ENCODE data around the gene PLCZ1.

PLCZ1 gene

DNA sequence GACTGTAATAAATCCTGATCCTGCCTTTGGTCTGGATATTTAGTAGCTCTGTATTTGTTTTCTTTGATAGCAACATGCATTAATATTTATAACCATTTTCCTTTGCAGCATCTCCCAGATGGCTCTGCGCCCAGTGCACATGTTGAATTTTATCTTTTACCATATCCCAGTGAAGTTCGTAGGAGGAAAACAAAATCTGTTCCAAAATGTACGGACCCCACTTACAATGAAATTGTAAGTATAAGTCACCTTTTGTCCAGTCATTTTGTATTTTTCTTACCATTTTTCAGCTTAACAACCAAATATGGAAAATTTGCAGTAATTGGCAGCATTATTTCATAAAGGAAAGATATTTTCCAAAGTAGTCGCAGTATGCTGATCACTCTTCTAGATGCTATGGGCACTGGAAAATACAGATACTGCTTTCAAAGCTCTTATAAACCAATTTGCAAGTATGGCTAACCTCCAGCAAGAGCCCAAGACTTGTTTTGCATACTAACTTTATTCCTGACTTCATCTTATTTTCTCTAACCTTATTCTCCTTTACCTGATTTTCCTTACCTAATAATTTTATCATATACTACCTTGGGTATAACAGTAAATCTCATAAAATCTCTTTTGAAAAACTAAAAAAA, 97.4 kb downstream of the PLCZ1 start:
- no peak for TF ChIP-seq SIN3A (IDR thresholded peaks at IDR 0.05; ENCODE audit: borderline replicate concordance, insufficient read depth, low read length)
- TF ChIP-seq TAF1 (IDR thresholded peaks at IDR 0.05; ENCODE audit: borderline replicate concordance, insufficient read depth, low read length): no peak
- TF ChIP-seq, protein P1, sequence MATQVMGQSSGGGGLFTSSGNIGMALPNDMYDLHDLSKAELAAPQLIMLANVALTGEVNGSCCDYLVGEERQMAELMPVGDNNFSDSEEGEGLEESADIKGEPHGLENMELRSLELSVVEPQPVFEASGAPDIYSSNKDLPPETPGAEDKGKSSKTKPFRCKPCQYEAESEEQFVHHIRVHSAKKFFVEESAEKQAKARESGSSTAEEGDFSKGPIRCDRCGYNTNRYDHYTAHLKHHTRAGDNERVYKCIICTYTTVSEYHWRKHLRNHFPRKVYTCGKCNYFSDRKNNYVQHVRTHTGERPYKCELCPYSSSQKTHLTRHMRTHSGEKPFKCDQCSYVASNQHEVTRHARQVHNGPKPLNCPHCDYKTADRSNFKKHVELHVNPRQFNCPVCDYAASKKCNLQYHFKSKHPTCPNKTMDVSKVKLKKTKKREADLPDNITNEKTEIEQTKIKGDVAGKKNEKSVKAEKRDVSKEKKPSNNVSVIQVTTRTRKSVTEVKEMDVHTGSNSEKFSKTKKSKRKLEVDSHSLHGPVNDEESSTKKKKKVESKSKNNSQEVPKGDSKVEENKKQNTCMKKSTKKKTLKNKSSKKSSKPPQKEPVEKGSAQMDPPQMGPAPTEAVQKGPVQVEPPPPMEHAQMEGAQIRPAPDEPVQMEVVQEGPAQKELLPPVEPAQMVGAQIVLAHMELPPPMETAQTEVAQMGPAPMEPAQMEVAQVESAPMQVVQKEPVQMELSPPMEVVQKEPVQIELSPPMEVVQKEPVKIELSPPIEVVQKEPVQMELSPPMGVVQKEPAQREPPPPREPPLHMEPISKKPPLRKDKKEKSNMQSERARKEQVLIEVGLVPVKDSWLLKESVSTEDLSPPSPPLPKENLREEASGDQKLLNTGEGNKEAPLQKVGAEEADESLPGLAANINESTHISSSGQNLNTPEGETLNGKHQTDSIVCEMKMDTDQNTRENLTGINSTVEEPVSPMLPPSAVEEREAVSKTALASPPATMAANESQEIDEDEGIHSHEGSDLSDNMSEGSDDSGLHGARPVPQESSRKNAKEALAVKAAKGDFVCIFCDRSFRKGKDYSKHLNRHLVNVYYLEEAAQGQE (IDR thresholded peaks at IDR 0.05; ENCODE audit: insufficient read depth in 1 of 2, low read depth in 2 of 2, low read length in 2 of 2): no peak
- TF ChIP-seq FOXP2 (optimal IDR thresholded peaks at IDR 0.05; ENCODE audit: borderline replicate concordance, extremely low read depth, extremely low read length, insufficient read depth): no peak
- no peak for TF ChIP-seq POLR2AphosphoS5 (IDR thresholded peaks at IDR 0.05; ENCODE audit: low read depth, low read length)

GRCh38 chr12:18634382-18634781, 103.4 kb downstream of the PLCZ1 start:
- TF ChIP-seq SIN3A (IDR thresholded peaks at IDR 0.05; ENCODE audit: borderline replicate concordance, insufficient read depth, low read length) (no peak), POLR2AphosphoS5 (IDR thresholded peaks at IDR 0.05; ENCODE audit: low read depth, low read length) (no peak), FOXP2 (optimal IDR thresholded peaks at IDR 0.05; ENCODE audit: borderline replicate concordance, extremely low read depth, extremely low read length, insufficient read depth) (no peak), TAF1 (IDR thresholded peaks at IDR 0.05; ENCODE audit: borderline replicate concordance, insufficient read depth, low read length) (no peak)
- TF ChIP-seq, protein P1 (IDR thresholded peaks at IDR 0.05; ENCODE audit: insufficient read depth in 1 of 2, low read depth in 2 of 2, low read length in 2 of 2): no peak
